SJSA1 (cell line): Measurements from ENCODE around the gene TCAF2. TPM values are rescaled to one million over a fixed set of nuclear protein-coding genes. Genes with fewer than 3 reads are reported as not detected.
"Not testable (repeated sequence)": the region's sequence is repeated elsewhere in the genome, so short reads cannot be mapped to it uniquely, and the experiment has no call there.

Source experiments
- DNase-seq, 2 experiments: peaks; one replicate each; pipeline ENCODE4 v3.0.0-alpha.2; 2015 to 2020; ENCODE audit warnings: low spot score in 2 of 2, low read depth in 1 of 2
- H3K27ac ChIP-seq: fragments of 250-450 bp; sonication (Bioruptor Pico); 2 replicates; pipeline ENCODE4 v1.5.1; 2020; ENCODE audit warnings: mild to moderate bottlenecking, moderate library complexity
- H3K27me3 ChIP-seq: fragments of 250-450 bp; sonication (Bioruptor Pico); replicated peaks from 2 replicates; pipeline ENCODE4 v1.5.1; 2020; ENCODE audit warnings: mild to moderate bottlenecking, moderate library complexity
- H3K36me3 ChIP-seq: fragments of 250-450 bp; sonication (Bioruptor Pico); 2 replicates; pipeline ENCODE4 v1.5.1; 2020; ENCODE audit warnings: mild to moderate bottlenecking
- H3K4me1 ChIP-seq: fragments of 250-450 bp; sonication (Bioruptor Pico); replicated peaks from 2 replicates; pipeline ENCODE4 v1.6.1; 2021; ENCODE audit warnings: mild to moderate bottlenecking
- H3K4me3 ChIP-seq: fragments of 250-450 bp; sonication (Bioruptor Pico); 2 replicates; pipeline ENCODE4 v1.5.1; 2020; ENCODE audit warnings: mild to moderate bottlenecking
- H3K9me3 ChIP-seq: fragments of 250-450 bp; sonication (Bioruptor Pico); replicated peaks from 2 replicates; pipeline ENCODE4 v1.5.1; 2020; ENCODE audit warnings: mild to moderate bottlenecking
- total RNA-seq: library from RNA; depleted of rRNA; stranded (reverse); fragments of >200 nt; shearing (Covaris generic); gene quantifications from 2 replicates; pipeline ENCODE4 v1.2.3, GENCODE V29; 2014; rRNA removed

Gene TCAF2
- total RNA-seq, 1 experiment from 2014 or later: 2.2 TPM

DNA sequence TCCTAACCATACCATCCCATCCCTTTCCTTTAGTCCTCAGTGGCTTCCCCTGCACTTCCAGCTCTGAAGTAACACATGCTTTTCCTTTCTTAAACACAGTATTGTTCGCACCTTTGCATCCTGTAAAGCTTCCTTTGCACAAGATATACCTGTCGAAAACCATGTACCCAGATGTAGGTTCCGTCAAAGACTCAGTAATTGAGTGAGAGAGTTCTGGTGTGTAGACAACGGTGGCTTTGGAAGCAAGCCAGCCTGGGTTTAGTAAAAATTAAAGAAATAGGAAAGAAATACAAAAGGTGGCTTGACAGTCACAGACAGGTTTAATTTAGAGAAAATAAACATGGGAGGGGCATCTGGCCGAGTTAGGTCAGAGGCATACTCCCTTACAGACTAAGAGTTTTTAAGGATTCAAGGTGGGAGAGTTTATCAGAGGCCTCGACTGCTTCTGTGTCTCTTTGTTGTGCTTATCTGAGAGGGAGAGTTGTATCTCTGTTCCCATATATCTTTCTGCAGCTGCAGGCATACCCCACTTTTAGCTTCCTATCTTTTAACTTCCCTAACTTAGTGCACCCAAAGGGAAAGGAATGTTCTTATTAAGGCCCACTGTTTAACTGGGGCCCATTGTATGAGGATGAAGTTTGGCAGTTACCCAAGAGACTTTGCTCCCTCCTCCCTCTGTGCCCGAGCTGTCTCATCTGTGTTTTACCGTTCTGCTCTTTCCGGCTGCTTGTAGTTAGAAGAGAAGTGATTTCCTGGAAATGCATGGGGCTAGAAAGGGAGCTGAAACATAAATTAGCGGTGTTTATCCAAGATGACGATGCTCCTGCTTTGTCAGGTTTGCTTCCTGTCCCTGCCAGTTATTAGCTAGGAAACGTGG, 14.8 kb downstream of the TCAF2 start:
- H3K36me3 ChIP-seq, H3K27ac ChIP-seq, H3K27me3 ChIP-seq, H3K4me3 ChIP-seq, H3K4me1 ChIP-seq, DNase-seq, H3K9me3 ChIP-seq: not testable (repeated sequence)

GRCh38 chr7:143639372-143639771, 18.6 kb downstream of the TCAF2 start:
- DNase-seq, H3K4me3 ChIP-seq, H3K4me1 ChIP-seq, H3K36me3 ChIP-seq, H3K9me3 ChIP-seq, H3K27me3 ChIP-seq, H3K27ac ChIP-seq: not testable (repeated sequence)

DNA sequence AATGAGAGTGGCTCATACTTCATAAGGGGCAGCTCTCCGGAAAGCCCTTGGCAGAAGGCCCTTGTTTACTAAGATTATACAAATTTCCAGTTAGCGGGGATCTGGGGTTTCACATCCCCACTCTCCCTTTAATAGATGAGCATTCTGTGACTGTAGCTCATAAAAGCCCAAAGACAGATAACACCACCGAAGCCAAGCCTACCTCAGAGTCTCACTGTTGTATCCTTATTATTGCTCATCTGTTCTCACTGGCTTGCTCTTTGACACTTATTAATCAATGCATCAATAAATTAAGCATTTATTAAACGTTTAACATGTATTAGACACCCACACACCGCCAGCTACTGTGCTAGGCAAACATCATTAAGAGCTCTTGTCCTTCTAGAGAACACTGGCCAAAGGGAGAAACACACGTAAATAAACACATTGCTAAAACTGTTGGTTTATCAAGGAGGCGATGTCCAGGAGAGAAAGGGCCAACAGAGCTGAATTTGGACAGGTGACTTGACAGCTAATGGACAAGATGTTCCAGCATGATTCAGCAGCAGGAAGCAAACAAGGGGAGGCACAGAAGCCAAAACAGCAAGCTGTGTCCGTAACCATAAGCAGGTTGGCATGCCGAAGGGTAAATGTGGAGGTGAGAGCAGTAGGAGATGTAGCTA, 19.9 kb downstream of the TCAF2 start:
- H3K36me3 ChIP-seq, H3K27me3 ChIP-seq, H3K9me3 ChIP-seq, DNase-seq, H3K4me3 ChIP-seq, H3K27ac ChIP-seq, H3K4me1 ChIP-seq: not testable (repeated sequence)

- not testable (repeated sequence) for H3K4me3 ChIP-seq, H3K27ac ChIP-seq, DNase-seq, H3K9me3 ChIP-seq, H3K27me3 ChIP-seq, H3K4me1 ChIP-seq, H3K36me3 ChIP-seq
Measured at GRCh38 chr7:143646598-143646997, 25.8 kb downstream of the TCAF2 start.

DNA sequence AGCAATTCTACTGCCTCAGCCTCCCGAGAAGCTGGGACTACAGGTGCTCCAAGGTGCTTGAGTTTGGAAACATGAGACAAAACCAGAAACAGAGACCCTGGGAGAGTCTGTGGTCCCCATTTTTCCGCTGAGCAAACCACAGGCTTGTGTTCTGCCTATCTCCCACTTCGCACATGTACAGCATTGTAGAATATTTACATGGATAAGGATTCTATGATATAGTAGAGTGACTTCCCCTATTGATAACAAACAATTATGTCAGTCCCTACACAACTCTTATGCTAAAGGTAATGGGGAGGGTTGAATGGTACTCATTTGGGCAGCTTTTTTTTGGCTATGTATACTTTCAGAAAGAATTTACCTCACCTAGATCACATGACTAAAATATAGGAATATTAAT, 29.1 kb downstream of the TCAF2 start:
- H3K4me1 ChIP-seq, H3K36me3 ChIP-seq, H3K27me3 ChIP-seq, H3K4me3 ChIP-seq, DNase-seq, H3K9me3 ChIP-seq, H3K27ac ChIP-seq: not testable (repeated sequence)

DNA sequence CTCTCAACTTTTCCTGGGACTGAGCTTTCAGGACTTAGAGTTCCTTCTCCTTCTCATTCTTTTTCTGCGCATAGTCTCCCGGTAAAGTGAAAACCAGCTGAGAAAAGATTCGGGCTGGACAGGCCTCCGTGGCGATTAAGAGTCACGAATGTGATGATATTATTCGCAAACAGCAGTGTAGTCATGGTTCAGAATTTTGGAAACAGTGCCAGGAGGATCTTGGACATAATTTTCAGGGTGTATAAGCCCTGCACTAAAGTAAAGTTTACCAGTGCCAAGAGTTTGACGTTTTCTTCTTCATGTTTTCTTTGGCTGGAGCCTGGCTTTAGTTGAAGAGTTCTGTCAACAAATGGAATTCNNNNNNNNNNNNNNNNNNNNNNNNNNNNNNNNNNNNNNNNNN, 29.7 kb downstream of the TCAF2 start:
- not testable (repeated sequence) for H3K36me3 ChIP-seq, H3K4me3 ChIP-seq, H3K4me1 ChIP-seq, H3K9me3 ChIP-seq, DNase-seq, H3K27me3 ChIP-seq, H3K27ac ChIP-seq

Other genes with a start within 250 kb of the TCAF2 start
- 68.7 and 86.5 TPM in 2 replicates for gene ZYX, start 239.6 kb upstream of the TCAF2 start, total RNA-seq
- not detected in 2 replicates for gene EPHA1, start 212.1 kb upstream of the TCAF2 start, total RNA-seq
- not detected in 2 replicates for gene TAS2R60, start 177.5 kb upstream of the TCAF2 start, total RNA-seq
- not detected in 2 replicates for gene TAS2R41, start 143.1 kb upstream of the TCAF2 start, total RNA-seq
- 0.13 and 0.22 TPM in 2 replicates for gene CTAGE15, start 49.2 kb upstream of the TCAF2 start, total RNA-seq
- gene CTAGE6, start 136.7 kb downstream of the TCAF2 start, total RNA-seq: not detected in 2 replicates